HUES6 (cell line): Measurements from ENCODE around the gene DEDD2.

Source experiments
- H3K27ac ChIP-seq: 2 replicates; pipeline ENCODE4 v1.7.0; 2013; ENCODE audit warnings: low read depth, mild to moderate bottlenecking, low read length, inconsistent platforms
- H3K27me3 ChIP-seq: 2 replicates; pipeline ENCODE4 v1.6.1; 2013; ENCODE audit warnings: low read length; ENCODE audit not compliant: control insufficient read depth, insufficient read depth
- H3K36me3 ChIP-seq: 2 replicates; pipeline ENCODE4 v1.6.1; 2013; ENCODE audit warnings: low read length; ENCODE audit not compliant: control insufficient read depth, insufficient read depth
- H3K4me1 ChIP-seq: 2 replicates; pipeline ENCODE4 v1.6.1; 2013; ENCODE audit warnings: low read length; ENCODE audit not compliant: control insufficient read depth, insufficient read depth
- H3K4me3 ChIP-seq: 2 replicates; pipeline ENCODE4 v1.5.1; 2013; ENCODE audit warnings: low read depth, low read length
- H3K9ac ChIP-seq: one replicate; pipeline ENCODE4 v1.6.1; 2013; ENCODE audit warnings: mild to moderate bottlenecking, low read length
- H3K9me3 ChIP-seq: 2 replicates; pipeline ENCODE4 v1.6.1; 2013; ENCODE audit warnings: low read depth, low read length; ENCODE audit not compliant: control insufficient read depth, insufficient read depth

DEDD2 gene

DNA sequence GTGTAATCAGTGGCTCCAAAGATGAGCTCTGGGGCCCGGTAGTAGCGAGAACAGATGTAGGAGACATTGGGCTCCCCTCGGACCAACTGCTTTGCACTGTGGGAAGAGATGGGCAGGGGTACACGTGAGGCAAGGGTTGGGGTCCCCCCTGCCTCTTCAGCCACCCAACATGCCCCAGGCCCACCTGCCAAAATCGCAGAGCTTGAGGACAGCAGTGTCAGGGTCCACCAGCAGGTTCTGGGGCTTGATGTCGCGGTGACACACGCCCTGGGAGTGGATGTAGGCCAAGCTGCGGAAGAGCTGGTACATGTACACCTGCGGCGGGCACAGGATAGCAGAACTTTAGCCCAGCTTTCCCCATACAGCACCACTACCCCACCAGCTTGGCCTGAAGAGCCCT is 16.9 kb upstream of the DEDD2 start:
- H3K4me1 ChIP-seq, result no peaks in the 10 kb centered on the region
- no peaks in the 10 kb centered on the region for H3K27me3 ChIP-seq
- no peak overlapping the region for H3K27ac ChIP-seq
- H3K9me3 ChIP-seq, result no peaks in the 10 kb centered on the region
- H3K36me3 ChIP-seq, result peaks cover 72% of the 10 kb centered on the region
- H3K4me3 ChIP-seq, result no peak overlapping the region
- no peak overlapping the region for H3K9ac ChIP-seq

GRCh38 chr19:42233678-42234292 is 16.3 kb upstream of the DEDD2 start:
- H3K4me3 ChIP-seq, result no peak overlapping the region
- no peak overlapping the region for H3K27ac ChIP-seq
- no peaks in the 10 kb centered on the region for H3K27me3 ChIP-seq
- H3K9me3 ChIP-seq, result no peaks in the 10 kb centered on the region
- no peak overlapping the region for H3K9ac ChIP-seq
- H3K4me1 ChIP-seq, result no peaks in the 10 kb centered on the region
- peaks cover 77% of the 10 kb centered on the region for H3K36me3 ChIP-seq

- peaks cover 84% of the 10 kb centered on the region for H3K36me3 ChIP-seq
- H3K4me3 ChIP-seq, result no peak overlapping the region
- no peaks in the 10 kb centered on the region for H3K9me3 ChIP-seq
- no peak overlapping the region for H3K9ac ChIP-seq
- no peaks in the 10 kb centered on the region for H3K4me1 ChIP-seq
- no peak overlapping the region for H3K27ac ChIP-seq
- H3K27me3 ChIP-seq, result no peaks in the 10 kb centered on the region
Measured at GRCh38 chr19:42233106-42233505, 15.6 kb upstream of the DEDD2 start.

GRCh38 chr19:42232435-42232834 is 15.0 kb upstream of the DEDD2 start:
- no peak overlapping the region for H3K4me3 ChIP-seq
- no peak overlapping the region for H3K9ac ChIP-seq
- H3K27ac ChIP-seq, result no peak overlapping the region
- peaks cover 87% of the 10 kb centered on the region for H3K36me3 ChIP-seq
- H3K27me3 ChIP-seq, result no peaks in the 10 kb centered on the region
- no peaks in the 10 kb centered on the region for H3K9me3 ChIP-seq
- no peaks in the 10 kb centered on the region for H3K4me1 ChIP-seq

- Histone ChIP-seq H3K4me3 (no peak overlapping the region), H3K27ac (no peak overlapping the region), H3K27me3 (no peaks in the 10 kb centered on the region), H3K9ac (no peak overlapping the region), H3K4me1 (no peaks in the 10 kb centered on the region), H3K9me3 (no peaks in the 10 kb centered on the region), H3K36me3 (peaks cover 92% of the 10 kb centered on the region)
Measured at GRCh38 chr19:42230571-42230970, 13.1 kb upstream of the DEDD2 start.

DNA sequence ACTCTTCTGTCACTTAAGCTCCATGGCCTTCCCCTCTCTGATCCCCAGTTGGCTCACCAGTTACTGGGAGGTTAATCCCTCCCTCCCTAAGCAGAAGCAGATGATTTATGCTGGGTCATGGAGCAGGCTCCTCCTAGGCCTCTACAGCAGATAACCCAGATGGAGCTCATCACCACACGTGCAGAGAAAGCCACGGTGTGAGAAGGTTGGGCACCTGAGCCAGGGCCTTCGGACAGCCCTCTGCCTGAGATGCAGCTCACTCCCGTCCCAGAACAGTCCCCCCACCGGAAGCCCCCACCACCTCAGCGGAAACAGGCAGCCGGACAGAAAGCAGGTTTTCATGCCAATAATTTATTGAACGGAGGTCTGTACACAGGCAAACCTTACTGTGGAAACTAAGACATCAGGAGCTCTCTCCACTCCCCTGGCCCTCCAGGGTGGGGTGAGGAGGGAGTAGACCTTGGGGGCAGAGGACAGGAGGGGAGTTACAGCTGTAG is 12.4 kb upstream of the DEDD2 start:
- H3K4me1 ChIP-seq, result no peaks in the 10 kb centered on the region
- H3K36me3 ChIP-seq, result peaks cover 92% of the 10 kb centered on the region
- no peak overlapping the region for H3K9ac ChIP-seq
- H3K27ac ChIP-seq, result no peak overlapping the region
- no peaks in the 10 kb centered on the region for H3K27me3 ChIP-seq
- H3K9me3 ChIP-seq, result no peaks in the 10 kb centered on the region
- H3K4me3 ChIP-seq, result no peak overlapping the region

DNA sequence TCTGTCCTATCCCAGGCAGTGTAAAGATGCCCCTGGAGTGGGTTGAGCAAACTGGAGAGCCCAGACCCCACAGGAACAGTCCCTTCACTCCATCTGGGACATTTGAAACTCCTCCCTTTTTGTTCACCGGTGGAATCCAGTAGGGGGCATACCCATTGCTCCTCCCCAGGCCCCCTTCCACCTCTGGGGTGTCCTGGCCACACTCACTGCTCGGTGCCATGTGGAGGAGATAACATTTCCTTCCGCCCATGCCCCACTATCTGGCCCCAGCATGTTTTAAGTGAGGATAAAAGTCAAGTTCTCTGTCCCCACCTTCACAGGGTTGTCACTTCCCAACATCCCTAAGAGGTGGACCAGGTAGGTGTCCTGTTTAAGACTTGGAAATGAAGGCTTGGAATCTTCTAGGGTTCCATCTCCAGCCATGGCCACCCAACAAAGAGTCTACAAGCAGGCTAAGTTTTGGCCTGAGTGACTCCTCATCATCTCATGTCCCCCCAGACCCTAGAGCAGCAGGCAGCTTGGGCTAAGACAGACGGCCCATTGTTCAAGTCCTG is 11.9 kb upstream of the DEDD2 start:
- Histone ChIP-seq H3K4me3 (no peak overlapping the region), H3K27me3 (no peaks in the 10 kb centered on the region), H3K9ac (no peak overlapping the region), H3K9me3 (no peaks in the 10 kb centered on the region), H3K27ac (no peak overlapping the region), H3K36me3 (peaks cover 92% of the 10 kb centered on the region), H3K4me1 (no peaks in the 10 kb centered on the region)

DNA sequence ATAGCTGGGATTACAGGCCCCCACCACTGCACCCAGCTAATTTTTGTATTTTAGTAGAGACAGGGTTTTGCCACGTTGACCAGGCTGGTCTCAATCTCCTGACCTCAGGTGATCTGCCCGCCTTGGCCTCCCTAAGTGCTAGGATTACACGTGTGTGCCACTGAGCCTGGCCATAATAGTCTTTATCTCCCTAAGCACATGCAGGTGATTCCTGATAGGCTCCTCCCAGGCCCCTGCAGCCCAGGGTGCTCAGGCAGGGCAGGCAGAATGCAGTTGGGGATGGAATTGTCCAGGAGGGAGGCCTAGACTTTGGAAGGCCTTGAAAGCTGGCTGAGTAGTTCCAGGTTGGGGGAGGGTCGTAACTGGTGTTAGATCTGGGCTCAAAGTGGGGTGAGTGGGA is 11.2 kb upstream of the DEDD2 start:
- H3K27me3 ChIP-seq, result no peaks in the 10 kb centered on the region
- no peak overlapping the region for H3K9ac ChIP-seq
- peaks cover 89% of the 10 kb centered on the region for H3K36me3 ChIP-seq
- H3K9me3 ChIP-seq, result no peaks in the 10 kb centered on the region
- H3K4me1 ChIP-seq, result no peaks in the 10 kb centered on the region
- H3K27ac ChIP-seq, result no peak overlapping the region
- H3K4me3 ChIP-seq, result no peak overlapping the region

DNA sequence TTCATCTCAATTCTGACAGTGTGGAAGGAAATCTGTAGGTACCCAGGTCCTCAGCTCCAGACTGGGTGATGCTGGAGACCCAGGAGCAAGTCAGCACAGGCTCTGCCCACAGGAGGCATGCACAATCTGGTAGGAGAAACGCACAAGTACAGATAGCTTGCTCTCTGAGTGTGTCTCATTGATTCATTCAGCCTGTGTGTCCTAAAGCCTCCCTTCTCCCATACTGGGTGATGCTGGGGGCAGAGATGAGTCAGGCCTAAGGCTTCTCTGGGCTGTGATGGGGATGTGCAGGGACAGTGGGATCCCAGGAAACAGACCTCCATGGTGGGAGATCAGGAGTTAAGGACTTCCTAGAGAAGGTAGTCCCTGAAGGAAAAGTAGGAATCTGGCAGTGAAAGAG is 9.4 kb upstream of the DEDD2 start:
- H3K27ac ChIP-seq, result no peak overlapping the region
- H3K36me3 ChIP-seq, result peaks cover 80% of the 10 kb centered on the region
- no peak overlapping the region for H3K4me3 ChIP-seq
- no peaks in the 10 kb centered on the region for H3K9me3 ChIP-seq
- H3K9ac ChIP-seq, result no peak overlapping the region
- no peaks in the 10 kb centered on the region for H3K27me3 ChIP-seq
- no peaks in the 10 kb centered on the region for H3K4me1 ChIP-seq

GRCh38 chr19:42225718-42226292 is 8.3 kb upstream of the DEDD2 start:
- H3K27ac ChIP-seq, result no peak overlapping the region
- H3K9ac ChIP-seq, result no peak overlapping the region
- 0 out of 2 replicates have a peak, but pooled peaks cover 3% of the 10 kb centered on the region for H3K4me1 ChIP-seq
- no peaks in the 10 kb centered on the region for H3K9me3 ChIP-seq
- H3K4me3 ChIP-seq, result no peak overlapping the region
- peaks cover 69% of the 10 kb centered on the region for H3K36me3 ChIP-seq
- H3K27me3 ChIP-seq, result no peaks in the 10 kb centered on the region

- Histone ChIP-seq H3K9ac (no peak overlapping the region), H3K4me3 (no peak overlapping the region), H3K27ac (no peak overlapping the region), H3K4me1 (0 out of 2 replicates have a peak, but pooled peaks cover 4% of the 10 kb centered on the region), H3K9me3 (no peaks in the 10 kb centered on the region), H3K36me3 (peaks cover 65% of the 10 kb centered on the region), H3K27me3 (no peaks in the 10 kb centered on the region)
Measured at GRCh38 chr19:42224940-42225717, 7.7 kb upstream of the DEDD2 start.
